T-helper 1 cell treated with Interleukin-12 subunit alpha and Interleukin-12 subunit beta and Interleukin-4 antibody, amounts not matched to agents 30 μg/mL and 1 μg/mL, for 36 hours (primary cell): ENCODE measurements around the gene CHRNB1.
"Not testable (repeated sequence)": the region's sequence is repeated elsewhere in the genome, so short reads cannot be mapped to it uniquely, and the experiment has no call there.

Source experiments
- H3K27ac Mint-ChIP-seq: one replicate; pipeline ENCODE4 v1.8.0; 2021; ENCODE audit warnings: mild to moderate bottlenecking, mixed read lengths
- H3K27me3 Mint-ChIP-seq: one replicate; pipeline ENCODE4 v1.8.0; 2021; ENCODE audit warnings: low read depth, mixed read lengths
- H3K36me3 Mint-ChIP-seq: one replicate; pipeline ENCODE4 v1.8.0; 2021; ENCODE audit warnings: low read depth, mixed read lengths
- H3K4me1 Mint-ChIP-seq: one replicate; pipeline ENCODE4 v1.8.0; 2021; ENCODE audit warnings: low read depth, mixed read lengths
- H3K4me3 Mint-ChIP-seq: one replicate; pipeline ENCODE4 v1.8.0; 2021; ENCODE audit warnings: mild to moderate bottlenecking, moderate library complexity, mixed read lengths
- H3K9me3 Mint-ChIP-seq: one replicate; pipeline ENCODE4 v1.8.0; 2021; ENCODE audit warnings: mixed read lengths

Gene CHRNB1

GRCh38 chr17:7478276-7479212 is 33.7 kb downstream of the CHRNB1 start:
- H3K27me3 Mint-ChIP-seq = no peaks in the 10 kb centered on the region
- H3K4me1 Mint-ChIP-seq = peaks cover 41% of the 10 kb centered on the region
- H3K9me3 Mint-ChIP-seq = no peaks in the 10 kb centered on the region
- H3K27ac Mint-ChIP-seq = peak overlapping the region; percentile 70
- peak overlapping the region; percentile 88 for H3K4me3 Mint-ChIP-seq
- H3K36me3 Mint-ChIP-seq = no peaks in the 10 kb centered on the region

GRCh38 chr17:7479213-7480088 is 34.6 kb downstream of the CHRNB1 start, which contains the start of gene ZBTB4:
TSS of gene ZBTB4 (minus strand) at chr17:7479631. CDS start at chr17:7466801, 12,830 bp downstream.
- no peaks in the 10 kb centered on the region for H3K27me3 Mint-ChIP-seq
- peaks cover 43% of the 10 kb centered on the region for H3K4me1 Mint-ChIP-seq
- no peaks in the 10 kb centered on the region for H3K9me3 Mint-ChIP-seq
- peak within 1 kb of the TSS; percentile 90 for H3K27ac Mint-ChIP-seq
- H3K36me3 Mint-ChIP-seq = no peaks in the 10 kb centered on the region
- peak within 1 kb of the TSS; percentile 88 for H3K4me3 Mint-ChIP-seq

GRCh38 chr17:7480089-7480384 is 35.2 kb downstream of the CHRNB1 start:
- Mint-ChIP-seq H3K27ac (peak overlapping the region; percentile 90), H3K27me3 (no peaks in the 10 kb centered on the region), H3K9me3 (no peaks in the 10 kb centered on the region), H3K4me1 (peaks cover 46% of the 10 kb centered on the region), H3K4me3 (peak overlapping the region; percentile 88), H3K36me3 (peaks cover 3% of the 10 kb centered on the region)

GRCh38 chr17:7481275-7481674 is 36.4 kb downstream of the CHRNB1 start, which contains the start of gene SLC35G6:
TSS of gene SLC35G6 (plus strand) at chr17:7481446. CDS start at chr17:7481517, 71 bp downstream.
- peak within 1 kb of the TSS; percentile 31 for H3K27ac Mint-ChIP-seq
- not testable (repeated sequence) for H3K9me3 Mint-ChIP-seq, H3K27me3 Mint-ChIP-seq, H3K36me3 Mint-ChIP-seq
- peaks cover 49% of the 10 kb centered on the region for H3K4me1 Mint-ChIP-seq
- H3K4me3 Mint-ChIP-seq = peak within 1 kb of the TSS; percentile 88

GRCh38 chr17:7481842-7482741 is 37.2 kb downstream of the CHRNB1 start:
- not testable (repeated sequence) for H3K9me3 Mint-ChIP-seq, H3K36me3 Mint-ChIP-seq, H3K27me3 Mint-ChIP-seq
- peak overlapping the region; percentile 45 for H3K4me3 Mint-ChIP-seq
- H3K27ac Mint-ChIP-seq = peak overlapping the region; percentile 95
- peaks cover 48% of the 10 kb centered on the region for H3K4me1 Mint-ChIP-seq

- not testable (repeated sequence) for H3K27me3 Mint-ChIP-seq, H3K9me3 Mint-ChIP-seq
- H3K27ac Mint-ChIP-seq = peak overlapping the region; percentile 95
- H3K4me1 Mint-ChIP-seq = peaks cover 52% of the 10 kb centered on the region
- H3K36me3 Mint-ChIP-seq = peaks cover 15% of the 10 kb centered on the region
- peak overlapping the region; percentile 95 for H3K4me3 Mint-ChIP-seq
These were observed 37.9 kb downstream of the CHRNB1 start for GRCh38 chr17:7482742-7483088.

GRCh38 chr17:7483255-7484066 is 38.6 kb downstream of the CHRNB1 start:
- peaks cover 48% of the 10 kb centered on the region for H3K4me1 Mint-ChIP-seq
- peak overlapping the region; percentile 95 for H3K4me3 Mint-ChIP-seq
- peak overlapping the region; percentile 95 for H3K27ac Mint-ChIP-seq
- no peaks in the 10 kb centered on the region for H3K9me3 Mint-ChIP-seq
- H3K36me3 Mint-ChIP-seq = peaks cover 17% of the 10 kb centered on the region
- H3K27me3 Mint-ChIP-seq = no peaks in the 10 kb centered on the region

- H3K4me3 Mint-ChIP-seq = peak within 1 kb of the TSS; percentile 95
- peaks cover 52% of the 10 kb centered on the region for H3K4me1 Mint-ChIP-seq
- no peaks in the 10 kb centered on the region for H3K9me3 Mint-ChIP-seq
- peaks cover 22% of the 10 kb centered on the region for H3K36me3 Mint-ChIP-seq
- H3K27ac Mint-ChIP-seq = peak within 1 kb of the TSS; percentile 95
- H3K27me3 Mint-ChIP-seq = no peaks in the 10 kb centered on the region
These were observed 39.4 kb downstream of the CHRNB1 start, which contains the start of gene POLR2A for GRCh38 chr17:7484067-7484918. TSS of gene POLR2A (plus strand) at chr17:7484366.

GRCh38 chr17:7484919-7485377 is 40.1 kb downstream of the CHRNB1 start:
- peak overlapping the region; percentile 95 for H3K4me3 Mint-ChIP-seq
- H3K9me3 Mint-ChIP-seq = no peaks in the 10 kb centered on the region
- peaks cover 23% of the 10 kb centered on the region for H3K36me3 Mint-ChIP-seq
- H3K27me3 Mint-ChIP-seq = no peaks in the 10 kb centered on the region
- H3K27ac Mint-ChIP-seq = peak overlapping the region; percentile 95
- peaks cover 53% of the 10 kb centered on the region for H3K4me1 Mint-ChIP-seq

- Mint-ChIP-seq H3K4me3 (peak overlapping the region; percentile 77), H3K4me1 (peaks cover 54% of the 10 kb centered on the region), H3K27me3 (no peaks in the 10 kb centered on the region), H3K36me3 (peaks cover 29% of the 10 kb centered on the region), H3K27ac (peak overlapping the region; percentile 47), H3K9me3 (no peaks in the 10 kb centered on the region)
These were observed 41.3 kb downstream of the CHRNB1 start for GRCh38 chr17:7486181-7486580.

GRCh38 chr17:7490144-7490543 is 45.3 kb downstream of the CHRNB1 start:
- Mint-ChIP-seq H3K36me3 (peaks cover 42% of the 10 kb centered on the region), H3K27ac (peak overlapping the region; percentile 34), H3K9me3 (no peaks in the 10 kb centered on the region), H3K4me3 (no peak overlapping the region), H3K27me3 (no peaks in the 10 kb centered on the region), H3K4me1 (peaks cover 49% of the 10 kb centered on the region)

- Mint-ChIP-seq H3K27me3 (no peaks in the 10 kb centered on the region), H3K4me1 (peaks cover 44% of the 10 kb centered on the region), H3K27ac (no peak overlapping the region)
These were observed 46.7 kb downstream of the CHRNB1 start for GRCh38 chr17:7491583-7491982.

More at GRCh38 chr17:7491583-7491982, 46.7 kb downstream of the CHRNB1 start:
- peaks cover 44% of the 10 kb centered on the region for H3K36me3 Mint-ChIP-seq
- no peaks in the 10 kb centered on the region for H3K9me3 Mint-ChIP-seq
- H3K4me3 Mint-ChIP-seq = no peak overlapping the region
